Raji (cell line): ENCODE results near the gene NEDD9.

Experiments used
- POLR2A ChIP-seq: IDR thresholded peaks from 2 replicates; pipeline ENCODE4 v1.6.1; 2011; ENCODE audit warnings: low read depth, low read length, control low read depth; ENCODE audit not compliant: insufficient read depth

Gene NEDD9

GRCh38 chr6:11244387-11245126 is 12.1 kb upstream of the NEDD9 start:
- TF ChIP-seq POLR2A = no peak

DNA sequence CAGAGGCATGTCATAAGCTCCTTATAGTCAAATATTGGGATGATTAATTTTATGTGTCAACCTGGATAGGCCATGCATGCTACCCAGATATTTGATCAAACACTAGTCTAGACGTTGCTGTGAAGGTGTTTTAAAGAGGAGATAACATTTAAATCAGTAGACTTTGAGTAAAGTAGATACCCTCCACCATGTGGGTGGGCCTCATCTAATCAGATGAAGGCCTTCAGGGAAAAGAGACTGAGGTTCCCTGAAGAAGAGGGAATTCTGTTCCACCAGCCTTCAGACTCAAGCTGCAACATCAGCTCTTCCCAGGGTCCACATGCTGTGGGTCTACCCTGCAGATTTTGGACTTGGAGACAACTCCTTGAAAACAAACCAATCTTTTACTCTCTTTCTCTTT is 11.4 kb upstream of the NEDD9 start:
- TF ChIP-seq POLR2A = no peak

- no peak for TF ChIP-seq POLR2A
Measured at GRCh38 chr6:11242711-11243110, 10.2 kb upstream of the NEDD9 start.

GRCh38 chr6:11241793-11242201 is 9.3 kb upstream of the NEDD9 start:
- TF ChIP-seq POLR2A = no peak

- TF ChIP-seq POLR2A = no peak
Measured at GRCh38 chr6:11241154-11241792, 8.8 kb upstream of the NEDD9 start.

DNA sequence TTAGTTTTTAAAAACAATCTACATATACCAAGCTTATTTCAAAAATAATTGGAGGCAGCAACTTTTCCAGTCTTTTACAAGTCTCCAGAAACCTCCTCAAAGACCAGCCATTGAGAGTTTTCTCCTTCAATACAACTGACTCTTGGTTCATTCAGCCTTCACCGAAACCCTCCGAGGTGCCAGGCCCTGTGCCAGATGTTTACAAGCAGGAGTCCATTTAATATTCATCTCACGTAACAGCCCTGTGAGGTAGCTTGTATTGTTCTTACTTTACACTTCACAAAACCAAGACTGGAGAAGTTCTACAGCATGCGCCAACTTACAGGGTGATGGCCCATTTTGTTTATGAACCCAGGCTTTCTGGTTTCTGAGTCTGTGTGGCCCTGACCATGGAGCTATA is 5.5 kb upstream of the NEDD9 start:
- no peak for TF ChIP-seq POLR2A

- TF ChIP-seq POLR2A = no peak
Measured at GRCh38 chr6:11237428-11237827, 5.0 kb upstream of the NEDD9 start.

GRCh38 chr6:11236915-11237314 is 4.4 kb upstream of the NEDD9 start:
- no peak for TF ChIP-seq POLR2A

DNA sequence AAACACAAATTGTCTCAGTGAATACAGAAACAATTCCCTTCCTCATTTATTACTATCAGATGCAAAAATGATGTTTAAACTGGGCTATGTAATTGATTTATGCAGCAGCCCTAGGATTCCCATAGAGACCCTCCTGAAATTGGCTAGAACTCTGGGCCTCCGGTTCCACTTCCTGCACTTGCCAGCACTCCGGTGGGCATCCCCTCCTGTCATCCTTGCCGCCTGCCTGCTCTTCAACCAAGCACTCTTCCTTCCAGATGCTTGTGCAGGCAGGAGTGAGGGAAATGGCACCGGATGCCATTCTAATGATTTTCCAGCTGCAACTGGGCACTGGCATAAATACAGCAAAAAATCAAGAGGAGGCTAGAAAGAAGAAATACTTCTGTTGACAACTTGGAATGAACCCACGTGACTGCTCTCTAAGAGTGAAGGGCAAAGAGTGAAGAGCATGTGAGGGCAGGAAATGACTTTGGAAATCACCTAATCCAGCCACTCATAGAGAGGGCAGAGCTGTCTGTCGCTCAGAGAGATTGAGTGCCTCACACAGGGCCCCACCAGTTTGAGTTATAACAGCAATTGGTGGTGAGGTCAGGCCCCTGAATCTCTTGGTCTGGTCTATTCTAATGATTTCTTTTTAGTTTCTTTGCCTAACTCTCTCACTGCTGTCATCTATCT is 3.7 kb upstream of the NEDD9 start:
- TF ChIP-seq POLR2A = no peak

- TF ChIP-seq POLR2A = no peak
Measured at GRCh38 chr6:11235062-11235461, 2.6 kb upstream of the NEDD9 start.

DNA sequence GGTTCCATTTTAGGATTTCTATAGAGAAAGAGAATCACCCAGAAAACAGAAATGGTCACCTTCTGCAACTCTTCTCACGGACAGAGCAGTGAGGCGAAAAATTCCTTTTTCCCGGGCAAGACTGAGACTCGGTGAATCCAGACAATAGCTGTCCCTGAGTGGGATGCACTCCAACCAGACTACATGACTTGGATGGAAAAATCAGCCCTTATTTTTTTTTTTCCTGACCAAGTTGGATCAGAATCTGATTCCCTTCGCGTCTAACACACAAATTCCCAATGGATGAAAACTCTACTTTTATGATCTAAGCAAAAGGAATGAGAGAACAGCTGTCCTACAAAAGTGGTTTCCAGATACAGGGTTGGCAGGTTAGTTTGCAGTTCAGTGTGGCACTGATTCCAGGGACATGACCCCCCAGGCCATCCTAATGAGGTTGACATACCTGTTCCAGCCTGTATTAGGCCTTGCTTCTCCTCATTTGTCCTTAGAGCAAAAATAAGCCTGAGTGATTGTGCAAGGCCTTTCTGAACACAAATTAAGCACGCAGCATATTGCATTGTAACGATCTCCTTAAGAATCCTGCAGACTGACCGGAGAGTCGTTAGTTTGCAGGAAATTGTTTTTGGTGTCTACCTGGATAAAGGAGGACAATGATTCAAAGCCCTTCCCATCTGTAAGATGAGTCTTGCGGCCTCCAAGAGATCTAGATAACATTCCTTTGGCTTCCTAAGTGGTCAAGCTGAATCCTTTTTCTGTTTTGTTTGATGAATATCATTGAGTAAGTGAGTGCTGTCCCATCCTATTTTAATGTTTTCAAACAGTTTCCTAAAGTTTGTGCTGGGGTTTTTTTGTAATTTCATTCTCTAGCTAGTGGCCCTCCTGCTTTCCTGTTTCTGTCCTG is 1.5 kb upstream of the NEDD9 start:
- no peak for TF ChIP-seq POLR2A

GRCh38 chr6:11232770-11233626 is 530 bp upstream of the NEDD9 start:
- TF ChIP-seq POLR2A = no peak

- no peak for TF ChIP-seq POLR2A
Measured at GRCh38 chr6:11231564-11232192, 790 bp downstream of the NEDD9 start.

DNA sequence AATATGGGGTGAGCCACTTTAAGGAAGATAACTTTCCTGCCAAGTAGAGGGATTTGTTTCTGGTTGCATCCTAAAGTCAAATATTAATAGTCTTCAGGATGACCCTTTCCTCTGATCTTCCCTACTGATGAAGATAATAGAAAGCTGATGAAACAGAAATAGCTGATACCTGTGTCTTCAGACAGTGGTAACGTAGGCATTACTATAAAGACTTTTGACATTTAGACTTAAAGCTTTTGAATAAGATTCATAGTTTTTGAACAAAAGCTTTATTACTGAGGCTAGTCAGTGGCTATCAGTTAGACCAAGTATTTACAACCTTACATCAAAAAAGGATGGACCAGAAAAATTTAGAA is 1.4 kb downstream of the NEDD9 start:
- no peak for TF ChIP-seq POLR2A
